Fibroblast of skin of abdomen (primary cell): ENCODE measurements around the gene YIPF2.

Experiments used
- DNase-seq: peaks from one replicate; pipeline ENCODE4 v3.0.0-alpha.2; 2013

Gene YIPF2

DNA sequence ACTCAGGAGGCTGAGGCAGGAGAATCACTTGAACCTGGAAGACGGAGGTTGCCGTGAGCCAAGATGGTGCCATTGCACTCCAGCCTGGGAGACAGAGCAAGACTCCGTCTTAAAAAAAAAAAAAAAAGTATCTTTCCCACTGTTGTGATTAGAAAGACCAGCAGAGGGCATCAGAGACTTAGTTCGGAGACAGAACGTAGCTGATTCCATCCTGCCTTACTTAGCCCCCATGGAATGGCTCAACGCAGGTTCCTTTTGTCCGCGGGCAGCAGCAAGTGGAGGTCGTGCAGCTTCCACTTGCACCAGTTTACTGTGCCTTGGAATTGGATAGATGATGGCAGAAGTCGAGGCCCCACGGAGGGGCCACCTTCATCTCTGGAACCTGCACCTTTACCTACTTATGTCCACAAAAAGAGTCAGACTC is 8.2 kb upstream of the YIPF2 start:
- DNase-seq = peak; percentile 75

- no peak for DNase-seq
Measured at GRCh38 chr19:10935371-10936059, 7.1 kb upstream of the YIPF2 start.

- DNase-seq = no peak
Measured at GRCh38 chr19:10929402-10929794, 959 bp upstream of the YIPF2 start.

DNA sequence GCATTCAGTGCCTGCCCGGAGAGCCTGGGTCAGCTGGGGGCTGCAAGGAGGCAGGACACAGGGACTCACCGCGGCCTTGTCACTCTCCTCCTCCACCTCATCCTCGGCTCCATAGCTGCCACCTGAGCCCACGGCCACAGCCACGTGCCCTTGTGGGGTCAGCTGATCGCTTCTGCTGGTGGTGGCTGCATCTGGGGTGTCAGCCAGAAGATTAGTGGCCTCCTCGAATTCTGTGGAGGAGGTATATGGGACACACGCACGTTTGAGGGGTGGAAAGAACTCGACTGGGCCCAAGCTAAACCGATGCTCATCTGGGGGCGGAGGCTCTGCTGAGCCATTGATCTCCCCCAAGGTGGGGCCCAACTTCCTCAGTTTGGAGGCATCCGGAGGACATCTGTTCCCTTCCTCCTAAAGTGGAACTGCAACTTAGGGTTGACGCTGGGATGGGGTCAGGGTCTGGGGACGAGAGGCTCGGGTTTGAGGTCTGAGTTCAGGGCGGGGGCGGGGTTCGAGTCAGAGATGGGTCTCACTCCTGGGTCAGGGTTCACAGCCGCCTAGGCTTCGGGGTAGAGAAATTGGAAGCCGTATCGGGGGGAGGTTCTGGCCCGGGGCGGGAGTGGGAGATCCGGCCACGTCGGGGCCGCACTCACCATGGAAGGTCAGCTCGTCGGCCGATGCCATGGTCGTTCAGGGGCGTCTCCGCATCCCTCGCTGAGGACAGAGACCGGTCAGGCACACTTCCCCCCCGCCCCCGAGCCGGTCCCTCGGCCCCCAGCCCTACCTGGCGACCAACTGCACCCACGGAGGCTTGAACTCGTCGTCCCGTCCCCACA is 493 bp downstream of the YIPF2 start:
- DNase-seq = no peak

DNA sequence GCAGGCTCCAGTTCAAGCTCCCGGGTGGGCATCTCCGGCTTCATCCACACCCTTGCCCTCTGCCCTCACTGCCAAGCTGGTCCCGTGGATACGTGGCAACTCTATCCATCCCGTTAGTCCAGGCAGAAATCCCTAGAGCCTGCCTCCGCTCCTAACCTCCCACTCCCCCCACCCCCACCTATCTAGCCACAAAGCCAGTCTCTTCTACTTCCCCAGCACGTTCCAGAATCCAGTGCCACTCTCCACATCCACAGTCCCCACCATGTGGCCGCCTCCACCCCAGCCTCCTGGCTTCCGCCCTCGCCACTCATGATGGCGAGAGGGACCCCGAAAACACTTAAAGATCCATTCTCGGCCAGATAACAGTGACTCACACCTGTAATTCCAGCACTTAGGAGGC is 3.8 kb downstream of the YIPF2 start:
- no peak for DNase-seq

DNA sequence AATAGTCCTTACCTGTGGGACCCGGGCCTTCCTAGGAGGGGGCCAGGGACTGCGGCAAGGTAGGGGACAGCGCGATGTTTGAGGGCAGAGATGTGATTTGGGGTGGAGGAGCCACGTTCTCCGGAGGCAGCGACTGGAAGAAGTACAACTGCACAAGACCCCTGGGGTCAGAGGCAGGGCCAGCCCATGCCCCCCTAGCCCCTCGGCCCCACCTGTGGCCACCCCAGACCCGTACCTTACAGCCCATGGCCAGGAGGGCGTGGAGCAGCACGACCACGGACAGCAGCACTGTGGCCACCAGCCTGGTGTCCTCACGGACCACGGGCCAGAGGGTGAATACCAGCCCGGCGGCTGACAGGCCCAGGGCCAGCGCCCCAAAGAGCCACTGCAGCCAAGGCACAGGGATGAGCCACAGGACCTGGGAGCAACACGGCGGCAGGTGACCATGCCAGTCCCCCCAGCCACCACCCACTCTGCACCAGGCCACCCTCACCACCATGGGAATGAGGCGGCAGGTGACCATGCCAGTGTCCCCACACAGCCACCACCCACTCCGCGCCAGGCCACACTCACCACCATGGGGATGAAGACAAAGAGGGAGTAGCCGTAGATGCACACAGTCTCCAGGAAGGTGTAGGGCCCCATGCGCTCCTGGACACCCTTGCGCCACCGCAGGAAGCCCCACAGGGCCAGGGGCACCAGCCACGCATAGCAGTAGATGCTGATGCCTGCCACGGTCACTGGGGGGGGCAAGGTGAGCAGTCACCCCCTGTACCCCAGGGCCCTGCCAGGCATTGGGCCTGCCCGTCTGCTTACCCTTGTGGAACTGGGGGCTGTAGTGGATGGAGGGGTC is 5.0 kb downstream of the YIPF2 start:
- DNase-seq = no peak

GRCh38 chr19:10922638-10923014 is 5.8 kb downstream of the YIPF2 start:
- DNase-seq = no peak

- no peak for DNase-seq
Measured at GRCh38 chr19:10921910-10922637, 6.4 kb downstream of the YIPF2 start.

- DNase-seq = no peak
Measured at GRCh38 chr19:10921199-10921909, 7.1 kb downstream of the YIPF2 start.

DNA sequence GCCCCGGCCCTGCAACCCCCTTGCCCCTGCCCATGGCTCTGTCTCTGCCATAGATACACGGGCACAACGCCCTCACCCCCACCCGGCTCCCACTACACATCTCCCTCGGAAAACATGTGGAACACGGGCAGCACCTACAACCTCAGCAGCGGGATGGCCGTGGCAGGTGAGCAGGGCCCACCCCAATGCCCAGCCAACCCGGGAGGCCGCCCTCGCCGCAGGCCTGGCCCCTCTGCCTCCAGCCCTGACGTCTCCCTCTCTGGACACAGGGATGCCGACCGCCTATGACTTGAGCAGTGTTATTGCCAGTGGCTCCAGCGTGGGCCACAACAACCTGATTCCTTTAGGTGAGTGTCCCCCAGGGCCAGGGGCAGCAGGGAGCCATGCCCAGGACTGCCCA is 7.7 kb downstream of the YIPF2 start:
- DNase-seq = no peak

GRCh38 chr19:10920288-10920655 is 8.2 kb downstream of the YIPF2 start:
- no peak for DNase-seq

DNA sequence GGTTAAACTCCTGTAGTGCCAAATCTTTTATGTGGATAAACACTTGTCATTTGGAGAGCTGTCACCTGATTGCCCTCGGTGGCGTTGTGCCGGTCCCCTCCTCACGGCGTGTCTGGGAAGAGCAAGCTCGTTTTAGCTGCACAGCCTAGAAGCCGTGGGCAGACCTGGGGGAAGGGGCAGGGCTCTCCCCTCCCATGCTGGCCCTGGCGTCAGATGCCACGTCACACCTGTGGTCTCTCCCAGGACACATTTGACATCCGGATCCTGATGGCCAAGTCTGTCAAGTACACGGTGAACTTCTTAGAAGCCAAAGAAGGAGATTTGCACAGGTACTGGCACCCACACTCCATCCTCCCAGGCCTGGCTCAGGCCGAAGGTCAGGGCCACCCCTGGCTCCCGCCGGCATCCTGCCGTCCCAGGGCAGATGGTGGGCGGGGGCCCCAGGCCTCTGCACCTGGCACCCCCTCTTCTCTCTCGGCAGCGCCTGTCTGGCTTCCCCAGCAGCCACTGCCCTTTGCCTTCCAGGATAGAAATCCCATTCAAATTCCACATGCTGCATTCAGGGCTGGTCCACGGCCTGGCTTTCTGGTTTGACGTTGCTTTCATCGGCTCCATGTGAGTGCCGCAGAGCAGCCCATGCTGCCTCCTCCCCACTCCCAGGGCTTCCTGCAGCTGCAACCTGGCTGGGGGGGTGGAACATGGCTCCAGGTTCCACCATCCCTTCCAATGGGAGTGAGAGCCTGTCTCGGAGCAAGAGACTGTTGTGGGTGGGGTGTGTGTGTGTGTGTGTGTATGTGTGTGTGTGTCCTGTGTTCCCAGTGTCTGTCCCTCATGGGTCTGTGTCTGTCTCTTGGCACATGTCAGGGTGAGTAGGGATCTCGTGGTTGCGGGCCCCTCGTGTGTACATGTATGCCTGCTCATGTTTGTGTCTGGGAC is 8.8 kb downstream of the YIPF2 start:
- no peak for DNase-seq

GRCh38 chr19:10918359-10918758 is 10.1 kb downstream of the YIPF2 start:
- DNase-seq = no peak

GRCh38 chr19:10916602-10917001 is 11.8 kb downstream of the YIPF2 start:
- no peak for DNase-seq

DNA sequence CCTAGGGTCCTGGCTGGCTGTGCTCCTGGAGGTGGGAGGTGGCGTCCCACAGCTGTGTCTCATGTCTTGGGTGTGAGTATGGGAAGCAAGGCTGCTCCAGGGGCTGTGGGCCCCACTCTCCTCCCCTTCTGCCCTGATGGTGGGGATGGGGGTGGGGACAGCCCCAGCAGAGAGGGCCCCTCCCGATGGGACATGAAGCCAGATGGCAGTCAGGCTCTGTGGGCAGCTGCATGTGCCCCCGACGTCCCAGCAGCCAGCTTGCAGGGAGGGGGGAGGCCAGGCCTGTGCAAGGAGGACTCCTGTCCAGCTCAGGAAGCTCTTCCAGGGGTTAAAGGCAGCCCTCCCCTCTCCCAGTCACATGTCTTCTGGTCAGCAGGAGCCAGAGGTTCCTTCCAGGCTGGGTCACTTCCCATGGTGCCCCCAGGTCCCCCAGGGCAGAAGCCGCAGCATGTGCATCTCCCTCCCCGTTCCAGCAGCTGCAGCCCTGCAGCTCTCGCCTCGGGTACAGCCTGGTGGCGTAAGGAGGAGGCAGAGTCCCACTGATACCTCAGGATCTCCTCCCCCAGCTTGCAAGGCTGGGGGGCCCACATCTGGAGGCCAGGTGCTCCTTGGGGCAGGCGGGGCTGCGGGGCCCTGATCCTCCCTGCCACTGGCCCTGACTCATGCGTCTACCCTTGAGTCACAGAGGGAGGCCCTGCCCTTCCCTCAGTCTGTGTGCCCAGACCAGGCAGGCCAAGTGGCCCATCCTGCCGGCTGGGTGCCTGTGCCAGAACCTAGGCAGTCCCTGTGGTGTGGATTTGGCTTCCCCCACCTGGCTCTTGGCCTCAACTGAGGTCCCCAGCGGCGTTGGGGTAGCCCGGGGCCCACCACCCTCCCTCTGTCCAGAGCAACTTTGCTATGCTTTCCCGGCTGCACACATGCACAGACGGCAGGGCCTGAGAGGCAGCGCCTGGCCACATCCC is 13.0 kb downstream of the YIPF2 start:
- peak; percentile 90 for DNase-seq

DNA sequence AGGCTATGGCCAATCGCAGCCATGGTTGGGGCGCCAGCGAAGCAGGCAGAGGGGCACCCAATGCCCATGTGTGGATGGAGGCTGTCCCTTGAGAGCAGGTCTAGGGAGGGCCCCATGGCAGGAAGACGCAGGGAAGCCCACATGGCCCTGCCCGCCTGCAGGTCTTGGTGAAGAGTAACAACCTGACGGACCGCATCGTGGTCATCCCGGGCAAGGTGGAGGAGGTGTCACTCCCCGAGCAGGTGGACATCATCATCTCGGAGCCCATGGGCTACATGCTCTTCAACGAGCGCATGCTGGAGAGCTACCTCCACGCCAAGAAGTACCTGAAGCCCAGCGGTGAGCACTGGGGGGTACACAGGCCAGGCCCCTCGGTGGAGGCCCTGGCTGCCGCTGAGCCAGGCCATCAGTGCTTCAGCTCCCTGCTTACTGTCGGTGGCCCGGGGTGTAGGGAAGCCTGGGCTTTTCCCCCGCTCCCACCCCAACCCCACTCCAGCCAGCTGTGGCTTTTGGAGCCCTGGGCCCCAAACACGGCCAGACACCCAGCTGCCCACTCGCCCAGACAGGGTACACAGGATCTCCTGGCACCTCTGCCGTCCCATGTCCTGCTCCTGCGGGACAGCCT is 14.6 kb downstream of the YIPF2 start:
- DNase-seq = no peak

DNA sequence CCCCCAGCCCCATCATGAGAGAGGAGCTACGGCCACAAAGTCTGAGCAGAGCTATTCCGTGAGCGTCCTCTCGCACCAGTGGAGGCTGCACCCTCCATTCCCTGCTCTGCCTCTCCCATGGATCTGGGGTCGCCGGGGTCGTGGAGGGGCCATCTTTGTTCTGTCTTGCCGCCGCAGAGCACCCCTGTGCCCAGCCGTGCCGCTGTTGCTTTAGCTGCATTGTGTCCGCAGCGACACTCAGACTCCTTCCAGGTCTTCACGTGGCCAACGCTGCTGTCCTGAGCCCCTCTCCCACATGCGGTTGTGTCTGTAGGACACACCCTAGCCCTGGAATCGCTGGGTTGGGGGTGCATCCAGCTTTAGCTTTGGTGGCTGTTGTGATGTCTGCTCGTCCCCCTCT is 15.8 kb downstream of the YIPF2 start:
- DNase-seq = no peak

DNA sequence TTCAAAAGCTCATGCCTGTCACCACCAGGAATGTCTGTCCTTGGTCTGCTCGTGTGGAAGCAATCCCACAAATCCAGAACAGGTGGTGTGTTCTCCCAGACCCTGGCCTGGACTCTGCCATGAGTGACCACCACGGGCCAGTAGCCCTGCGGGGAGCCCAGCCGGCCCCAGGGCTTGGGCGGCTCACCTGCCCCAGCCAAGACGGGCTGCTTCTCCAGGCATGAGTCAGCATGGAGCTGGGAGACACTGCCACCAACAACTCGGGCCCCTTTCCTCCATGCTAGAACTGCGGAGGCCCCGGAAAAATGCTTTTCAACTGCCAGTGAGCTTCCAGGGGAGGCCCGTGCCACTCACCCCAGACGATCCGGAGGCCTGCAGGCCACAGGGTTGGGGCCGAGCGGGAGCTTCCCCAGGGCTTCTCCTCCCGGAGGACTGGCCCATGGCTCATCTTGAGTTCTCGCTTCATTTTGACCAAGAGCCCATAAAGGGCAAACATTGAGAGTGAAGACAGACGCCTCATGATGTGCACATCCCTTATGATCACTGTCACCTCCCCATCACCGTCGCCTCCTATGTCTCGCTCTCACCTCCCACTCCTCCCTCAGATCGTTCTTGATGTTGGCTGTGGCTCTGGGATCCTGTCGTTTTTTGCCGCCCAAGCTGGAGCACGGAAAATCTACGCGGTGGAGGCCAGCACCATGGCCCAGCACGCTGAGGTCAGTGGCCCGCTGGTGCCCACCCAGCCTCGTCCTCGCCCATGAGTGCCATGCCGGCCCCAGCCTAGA is 16.7 kb downstream of the YIPF2 start:
- no peak for DNase-seq
